Osteoblast (primary cell): ENCODE data around the gene IFT25. TPM values are rescaled to one million over a fixed set of nuclear protein-coding genes. Genes with fewer than 3 reads are reported as not detected.
A peak's percentile ranks its signal among the peaks of the same experiment; 100 is the strongest.

Experiments used
- DNase-seq: peaks from one replicate; pipeline ENCODE4 v3.0.0; 2011; ENCODE audit warnings: low spot score, mixed read lengths; ENCODE audit not compliant: insufficient read length; ENCODE audit errors: missing footprints
- H2AFZ ChIP-seq: 2 replicates; pipeline ENCODE4 v1.6.0; 2011; ENCODE audit warnings: mild to moderate bottlenecking, low read length
- H3K27ac ChIP-seq: 2 replicates; pipeline ENCODE4 v1.5.1; 2011; ENCODE audit warnings: mild to moderate bottlenecking, low read depth, low read length, moderate library complexity
- H3K27me3 ChIP-seq: 2 replicates; pipeline ENCODE4 v1.6.0; 2012; ENCODE audit warnings: mild to moderate bottlenecking, control low read depth, inconsistent platforms, low read length, moderate library complexity; ENCODE audit not compliant: insufficient read depth
- H3K36me3 ChIP-seq: 2 replicates; pipeline ENCODE4 v1.5.1; 2011; ENCODE audit warnings: mild to moderate bottlenecking, low read length, control low read depth, moderate library complexity; ENCODE audit not compliant: insufficient read depth
- H3K4me1 ChIP-seq: 2 replicates; pipeline ENCODE4 v1.5.1; 2011; ENCODE audit warnings: mild to moderate bottlenecking, low read length, control low read depth, moderate library complexity; ENCODE audit not compliant: insufficient read depth
- H3K4me2 ChIP-seq: 2 replicates; pipeline ENCODE4 v1.6.0; 2011; ENCODE audit warnings: mild to moderate bottlenecking, low read length; ENCODE audit not compliant: insufficient read depth
- H3K4me3 ChIP-seq: fragments of 200-600 bp; sonication (generic); 3 replicates; pipeline ENCODE4 v1.5.1; 2012; ENCODE audit warnings: mild to moderate bottlenecking, low read length, inconsistent platforms; ENCODE audit not compliant: insufficient read depth
- H3K79me2 ChIP-seq: 2 replicates; pipeline ENCODE4 v1.6.0; 2012; ENCODE audit warnings: mild to moderate bottlenecking, low read length, control low read depth, inconsistent platforms; ENCODE audit not compliant: insufficient read depth
- H3K9me3 ChIP-seq: 2 replicates; pipeline ENCODE4 v1.5.1; 2011; ENCODE audit warnings: low read depth, low read length, control low read depth
- H4K20me1 ChIP-seq: 2 replicates; pipeline ENCODE4 v1.6.0; 2012; ENCODE audit warnings: mild to moderate bottlenecking, low read length, control low read depth; ENCODE audit not compliant: insufficient read depth
- total RNA-seq: library from RNA; depleted of rRNA; stranded (reverse); fragments of >200 nt; gene quantifications from 2 replicates; pipeline ENCODE4 v1.2.3, GENCODE V29; 2012
- TF ChIP-seq, protein P1 (sequence below): IDR thresholded peaks from 2 replicates; pipeline ENCODE4 v1.5.1; 2011; ENCODE audit warnings: mild to moderate bottlenecking, low read depth, low read length, moderate library complexity; ENCODE audit errors: extremely low read depth

The IFT25 gene
- total RNA-seq, 1 donor, result 21.7 TPM

DNA sequence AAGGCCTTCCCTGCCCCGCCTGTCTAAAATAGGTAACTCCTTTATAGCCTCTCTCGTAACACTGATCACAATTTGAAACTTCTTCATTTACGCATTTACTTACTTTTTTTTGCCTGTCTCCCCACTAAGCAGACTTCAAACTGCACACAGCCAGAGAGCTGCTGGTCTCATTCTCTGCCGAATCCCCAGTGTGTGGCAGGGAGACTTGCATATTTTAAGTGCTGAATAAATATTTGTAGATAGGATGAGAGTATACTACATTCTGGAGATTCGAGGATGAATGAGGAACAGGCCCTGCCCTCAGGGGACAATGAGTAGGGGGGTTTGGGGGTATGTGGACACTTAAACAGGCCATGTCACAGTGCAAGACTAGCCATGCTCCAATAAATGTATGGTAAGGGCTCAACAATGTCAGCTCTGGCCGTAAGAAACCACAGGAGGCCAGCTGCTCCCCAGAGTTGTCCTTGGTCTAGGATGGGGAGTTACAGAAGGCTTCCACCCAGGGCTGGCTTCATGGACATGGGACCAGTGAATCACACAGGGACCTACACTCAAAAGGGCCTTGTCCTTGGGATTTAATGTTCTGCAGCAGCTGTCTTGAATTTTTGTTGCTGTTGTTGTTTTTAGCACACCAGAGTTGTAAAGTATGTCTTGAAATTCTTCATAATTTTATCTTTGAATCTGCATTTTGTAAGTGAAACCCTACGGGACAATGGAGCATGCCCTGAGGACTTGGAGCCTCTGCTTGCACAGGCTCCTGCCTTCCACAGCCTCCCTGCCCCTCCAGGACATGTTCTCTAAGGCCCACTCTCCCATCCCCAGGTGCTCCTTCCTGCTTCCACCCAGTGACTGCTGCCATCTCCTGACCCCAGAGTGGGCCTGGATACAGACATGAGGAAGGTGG lies 43.0 kb downstream of the IFT25 start:
- DNase-seq, result no peak
- H3K4me2 ChIP-seq, result no peak overlapping the region
- peaks cover 14% of the 10 kb centered on the region for H3K4me1 ChIP-seq
- H3K27ac ChIP-seq, result no peak overlapping the region
- H3K36me3 ChIP-seq, result no peaks in the 10 kb centered on the region
- H3K79me2 ChIP-seq, result no peaks in the 10 kb centered on the region
- H4K20me1 ChIP-seq, result no peaks in the 10 kb centered on the region
- no peak overlapping the region for H3K4me3 ChIP-seq
- H3K27me3 ChIP-seq, result no peaks in the 10 kb centered on the region
- H2AFZ ChIP-seq, result no peak overlapping the region
- no peaks in the 10 kb centered on the region for H3K9me3 ChIP-seq
- TF ChIP-seq, protein P1, sequence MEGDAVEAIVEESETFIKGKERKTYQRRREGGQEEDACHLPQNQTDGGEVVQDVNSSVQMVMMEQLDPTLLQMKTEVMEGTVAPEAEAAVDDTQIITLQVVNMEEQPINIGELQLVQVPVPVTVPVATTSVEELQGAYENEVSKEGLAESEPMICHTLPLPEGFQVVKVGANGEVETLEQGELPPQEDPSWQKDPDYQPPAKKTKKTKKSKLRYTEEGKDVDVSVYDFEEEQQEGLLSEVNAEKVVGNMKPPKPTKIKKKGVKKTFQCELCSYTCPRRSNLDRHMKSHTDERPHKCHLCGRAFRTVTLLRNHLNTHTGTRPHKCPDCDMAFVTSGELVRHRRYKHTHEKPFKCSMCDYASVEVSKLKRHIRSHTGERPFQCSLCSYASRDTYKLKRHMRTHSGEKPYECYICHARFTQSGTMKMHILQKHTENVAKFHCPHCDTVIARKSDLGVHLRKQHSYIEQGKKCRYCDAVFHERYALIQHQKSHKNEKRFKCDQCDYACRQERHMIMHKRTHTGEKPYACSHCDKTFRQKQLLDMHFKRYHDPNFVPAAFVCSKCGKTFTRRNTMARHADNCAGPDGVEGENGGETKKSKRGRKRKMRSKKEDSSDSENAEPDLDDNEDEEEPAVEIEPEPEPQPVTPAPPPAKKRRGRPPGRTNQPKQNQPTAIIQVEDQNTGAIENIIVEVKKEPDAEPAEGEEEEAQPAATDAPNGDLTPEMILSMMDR, result no peak

DNA sequence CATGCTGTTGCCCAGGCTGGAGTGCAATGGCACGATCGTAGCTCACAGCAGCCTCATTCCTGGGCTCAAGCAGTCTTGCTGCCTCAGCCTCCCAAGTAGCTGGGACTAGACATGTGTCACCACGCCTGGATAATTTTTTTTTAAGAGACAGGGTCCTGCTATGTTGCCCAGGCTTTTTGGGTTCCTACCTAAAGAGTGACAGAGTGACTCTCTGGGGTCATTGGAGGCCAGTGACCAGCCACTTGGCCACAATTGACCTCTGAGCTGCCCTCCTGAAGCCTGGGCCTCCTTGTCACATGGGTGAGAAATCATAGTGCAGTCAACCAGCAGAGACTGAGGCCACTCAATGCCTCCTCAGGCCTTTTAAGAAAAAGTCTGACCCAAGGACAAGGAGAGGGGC lies 45.8 kb downstream of the IFT25 start:
- peaks cover 26% of the 10 kb centered on the region for H3K4me1 ChIP-seq
- H3K79me2 ChIP-seq, result no peaks in the 10 kb centered on the region
- no peaks in the 10 kb centered on the region for H3K9me3 ChIP-seq
- no peak for DNase-seq
- H3K4me3 ChIP-seq, result no peak overlapping the region
- no peak overlapping the region for H3K27ac ChIP-seq
- H3K27me3 ChIP-seq, result no peaks in the 10 kb centered on the region
- H3K4me2 ChIP-seq, result no peak overlapping the region
- TF ChIP-seq, protein P1, result no peak
- no peaks in the 10 kb centered on the region for H4K20me1 ChIP-seq
- no peak overlapping the region for H2AFZ ChIP-seq
- H3K36me3 ChIP-seq, result no peaks in the 10 kb centered on the region

DNA sequence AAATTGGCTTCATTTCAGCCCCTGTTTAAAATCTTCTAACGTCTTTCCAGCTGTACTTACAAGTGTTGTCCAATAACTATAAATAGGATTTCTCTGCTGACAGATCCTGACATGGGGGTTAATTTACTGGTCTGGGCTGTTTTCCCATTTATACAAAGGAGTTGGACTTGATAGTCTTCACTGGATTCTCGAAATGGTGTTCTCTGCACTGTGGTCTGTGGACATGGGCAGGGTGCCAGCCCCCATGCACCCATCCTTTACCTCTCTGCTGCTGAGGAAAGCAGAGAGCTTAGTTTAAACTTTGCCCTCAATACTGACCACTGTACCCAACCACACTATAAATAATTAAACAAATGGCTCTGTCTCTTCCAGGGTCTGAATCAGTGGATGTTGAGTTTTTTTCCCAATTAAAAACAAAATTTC lies 46.3 kb downstream of the IFT25 start:
- no peaks in the 10 kb centered on the region for H3K79me2 ChIP-seq
- H3K27ac ChIP-seq, result no peak overlapping the region
- no peaks in the 10 kb centered on the region for H4K20me1 ChIP-seq
- no peaks in the 10 kb centered on the region for H3K36me3 ChIP-seq
- peak overlapping the region; percentile 3 for H2AFZ ChIP-seq
- H3K9me3 ChIP-seq, result no peaks in the 10 kb centered on the region
- H3K27me3 ChIP-seq, result no peaks in the 10 kb centered on the region
- H3K4me1 ChIP-seq, result peaks cover 26% of the 10 kb centered on the region
- TF ChIP-seq, protein P1, result no peak
- peak overlapping the region; percentile 3 for H3K4me2 ChIP-seq
- peak; percentile 26 for DNase-seq
- H3K4me3 ChIP-seq, result no peak overlapping the region

DNA sequence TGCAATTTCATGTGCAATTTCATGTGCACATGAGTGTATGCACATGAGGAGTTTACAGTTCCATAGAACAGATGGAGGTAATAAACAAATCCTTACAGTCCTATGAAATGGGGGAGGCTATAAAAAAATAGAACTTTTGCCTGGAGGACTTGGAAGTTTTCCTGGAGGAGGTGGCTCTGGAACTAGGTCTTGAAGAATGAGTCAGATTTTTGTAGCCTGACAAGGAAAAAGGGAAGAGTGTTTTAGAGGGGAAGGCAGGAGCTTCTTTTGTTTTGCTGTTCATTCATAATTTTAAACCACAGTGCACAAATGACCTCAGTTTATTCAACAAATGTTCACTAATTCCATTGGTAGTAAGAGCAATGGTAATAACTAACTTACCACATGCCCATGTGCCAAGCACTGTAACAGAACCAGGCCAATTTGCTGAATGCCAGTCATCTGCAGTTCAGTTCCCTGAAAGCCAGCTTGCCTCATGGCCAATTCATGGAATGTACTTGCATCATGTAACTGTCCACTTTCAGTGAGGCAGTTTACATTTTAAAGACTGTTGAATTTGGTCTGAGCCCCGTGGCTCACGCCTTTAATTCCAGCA lies 48.8 kb downstream of the IFT25 start:
- TF ChIP-seq, protein P1, result no peak
- no peaks in the 10 kb centered on the region for H3K27me3 ChIP-seq
- peak overlapping the region; percentile 55 for H3K4me2 ChIP-seq
- H3K9me3 ChIP-seq, result no peaks in the 10 kb centered on the region
- no peaks in the 10 kb centered on the region for H4K20me1 ChIP-seq
- H3K4me3 ChIP-seq, result peak overlapping the region; percentile 3
- peak overlapping the region; percentile 62 for H3K27ac ChIP-seq
- DNase-seq, result peak; percentile 80
- no peaks in the 10 kb centered on the region for H3K79me2 ChIP-seq
- peak overlapping the region; percentile 49 for H2AFZ ChIP-seq
- H3K4me1 ChIP-seq, result peaks cover 29% of the 10 kb centered on the region
- no peaks in the 10 kb centered on the region for H3K36me3 ChIP-seq
